ENCODE measurements around the gene PTCH1. TPM values are rescaled to one million over a fixed set of nuclear protein-coding genes. Genes with fewer than 3 reads are reported as not detected.

Gene PTCH1
- total and polyA plus RNA-seq, 2 donors (not counting 1 experiment from before 2014, with no cell fraction given): 3.5 to 13.8 TPM

GRCh38 chr9:95557142-95557541, 40.4 kb upstream of the PTCH1 start:
- DNase-seq (no peak), ATAC-seq (ENCODE audit: low read depth) (no peak)
- Histone ChIP-seq H3K9ac (ENCODE audit: low read length) (no peak overlapping the region), H3K36me3 (replicated peaks in 1 of 2; ENCODE audit: control extremely low read depth in 1 of 2, control insufficient read depth in 1 of 2, extremely low read depth in 1 of 2, insufficient read depth in 2 of 2, low read length in 1 of 2) (no peaks in the 10 kb centered on the region), H3K4me2 (replicated peaks; ENCODE audit: low read depth, low read length, poor library complexity, severe bottlenecking) (no peak overlapping the region), H2AFZ (ENCODE audit: insufficient read depth, low read depth, low read length, poor library complexity, severe bottlenecking) (no peak overlapping the region), H3K9me3 (ENCODE audit: control extremely low read depth in 1 of 3, control insufficient read depth in 2 of 3, insufficient read depth in 1 of 3, low read length in 2 of 3) (peaks cover 0 to 10% (median 0%) of the 10 kb centered on the region in 3 donors), H3K27me3 (replicated peaks in 1 of 4; ENCODE audit: control extremely low read depth in 1 of 4, control insufficient read depth in 3 of 4, insufficient read depth in 4 of 4, low read length in 3 of 4) (peaks cover 0 to 25% (median 4%) of the 10 kb centered on the region in 4 experiments), H3K4me1 (ENCODE audit: control insufficient read depth in 2 of 2, insufficient read depth in 2 of 2, low read length in 2 of 2) (peaks cover 3 to 6% of the 10 kb centered on the region in 2 donors), H3K79me2 (ENCODE audit: control insufficient read depth, insufficient read depth, low read length) (no peaks in the 10 kb centered on the region), H4K20me1 (ENCODE audit: control insufficient read depth, insufficient read depth, low read length, poor library complexity, severe bottlenecking) (no peaks in the 10 kb centered on the region), H3K27ac (ENCODE audit: low read length in 2 of 2) (no peak overlapping the region), H3K4me3 (ENCODE audit: control extremely low read depth in 1 of 5, extremely low read depth in 1 of 5, insufficient read depth in 1 of 5, low read depth in 2 of 5, low read length in 4 of 5) (no peak overlapping the region)
- H3K4me1 Mint-ChIP-seq: peaks cover 5% of the 10 kb centered on the region
- 97% methylated on average over 9 of the region's 11 CpGs for WGBS (ENCODE audit: insufficient coverage)
- peaks cover 61% of the 10 kb centered on the region for H3K27me3 Mint-ChIP-seq
- intact Hi-C loops (cut with micrococcal nuclease): no loop called here
- POLR2A ChIA-PET: no interaction called here
- TF ChIP-seq CTCF (IDR thresholded peaks at IDR 0.05) (no peak), EZH2 (IDR thresholded peaks at IDR 0.05; ENCODE audit: borderline replicate concordance, insufficient read depth, low read depth, low read length, poor library complexity, severe bottlenecking) (no peak)
- no peaks in the 10 kb centered on the region for H3K9me3 Mint-ChIP-seq (ENCODE audit: insufficient read depth)
- no peak overlapping the region for H3K4me3 Mint-ChIP-seq
- CTCF ChIA-PET: no interaction called here
- H3K27ac Mint-ChIP-seq: no peak overlapping the region

GRCh38 chr9:95556521-95556920, 39.8 kb upstream of the PTCH1 start:
- TF ChIP-seq CTCF (IDR thresholded peaks at IDR 0.05): no peak
- no peak for TF ChIP-seq EZH2 (IDR thresholded peaks at IDR 0.05; ENCODE audit: borderline replicate concordance, insufficient read depth, low read depth, low read length, poor library complexity, severe bottlenecking)

More at GRCh38 chr9:95556521-95556920, 39.8 kb upstream of the PTCH1 start:
- WGBS (ENCODE audit: insufficient coverage): 89% methylated on average over 9 of the region's 10 CpGs
- POLR2A ChIA-PET: no interaction called here
- no peak for DNase-seq
- no peak overlapping the region for H2AFZ ChIP-seq (ENCODE audit: insufficient read depth, low read depth, low read length, poor library complexity, severe bottlenecking)
- H3K9me3 ChIP-seq (ENCODE audit: control extremely low read depth in 1 of 3, control insufficient read depth in 2 of 3, insufficient read depth in 1 of 3, low read length in 2 of 3): peaks cover 0 to 11% (median 0%) of the 10 kb centered on the region in 3 donors
- no peaks in the 10 kb centered on the region for H3K79me2 ChIP-seq (ENCODE audit: control insufficient read depth, insufficient read depth, low read length)
- H3K36me3 ChIP-seq (replicated peaks in 1 of 2; ENCODE audit: control extremely low read depth in 1 of 2, control insufficient read depth in 1 of 2, extremely low read depth in 1 of 2, insufficient read depth in 2 of 2, low read length in 1 of 2): no peaks in the 10 kb centered on the region
- Mint-ChIP-seq H3K4me1 (no peaks in the 10 kb centered on the region), H3K9me3 (ENCODE audit: insufficient read depth) (no peaks in the 10 kb centered on the region), H3K27ac (no peak overlapping the region), H3K4me3 (no peak overlapping the region), H3K27me3 (peaks cover 58% of the 10 kb centered on the region)
- no peak overlapping the region for H3K4me2 ChIP-seq (replicated peaks; ENCODE audit: low read depth, low read length, poor library complexity, severe bottlenecking)
- H4K20me1 ChIP-seq (ENCODE audit: control insufficient read depth, insufficient read depth, low read length, poor library complexity, severe bottlenecking): no peaks in the 10 kb centered on the region
- CTCF ChIA-PET: no interaction called here
- no peak overlapping the region for H3K9ac ChIP-seq (ENCODE audit: low read length)
- H3K27me3 ChIP-seq (replicated peaks in 1 of 4; ENCODE audit: control extremely low read depth in 1 of 4, control insufficient read depth in 3 of 4, insufficient read depth in 4 of 4, low read length in 3 of 4): peaks cover 0 to 21% (median 4%) of the 10 kb centered on the region in 4 experiments
- intact Hi-C loops (cut with micrococcal nuclease): no loop called here
- H3K4me1 ChIP-seq (ENCODE audit: control insufficient read depth in 2 of 2, insufficient read depth in 2 of 2, low read length in 2 of 2): peaks cover under 1 to 4% of the 10 kb centered on the region in 2 donors
- ATAC-seq (ENCODE audit: low read depth): no peak
- H3K27ac ChIP-seq (ENCODE audit: low read length in 2 of 2): no peak overlapping the region
- H3K4me3 ChIP-seq (ENCODE audit: control extremely low read depth in 1 of 5, extremely low read depth in 1 of 5, insufficient read depth in 1 of 5, low read depth in 2 of 5, low read length in 4 of 5): no peak overlapping the region

All from B cell (primary cell).